Measurements from ENCODE around the gene IL4R.

IL4R gene

DNA sequence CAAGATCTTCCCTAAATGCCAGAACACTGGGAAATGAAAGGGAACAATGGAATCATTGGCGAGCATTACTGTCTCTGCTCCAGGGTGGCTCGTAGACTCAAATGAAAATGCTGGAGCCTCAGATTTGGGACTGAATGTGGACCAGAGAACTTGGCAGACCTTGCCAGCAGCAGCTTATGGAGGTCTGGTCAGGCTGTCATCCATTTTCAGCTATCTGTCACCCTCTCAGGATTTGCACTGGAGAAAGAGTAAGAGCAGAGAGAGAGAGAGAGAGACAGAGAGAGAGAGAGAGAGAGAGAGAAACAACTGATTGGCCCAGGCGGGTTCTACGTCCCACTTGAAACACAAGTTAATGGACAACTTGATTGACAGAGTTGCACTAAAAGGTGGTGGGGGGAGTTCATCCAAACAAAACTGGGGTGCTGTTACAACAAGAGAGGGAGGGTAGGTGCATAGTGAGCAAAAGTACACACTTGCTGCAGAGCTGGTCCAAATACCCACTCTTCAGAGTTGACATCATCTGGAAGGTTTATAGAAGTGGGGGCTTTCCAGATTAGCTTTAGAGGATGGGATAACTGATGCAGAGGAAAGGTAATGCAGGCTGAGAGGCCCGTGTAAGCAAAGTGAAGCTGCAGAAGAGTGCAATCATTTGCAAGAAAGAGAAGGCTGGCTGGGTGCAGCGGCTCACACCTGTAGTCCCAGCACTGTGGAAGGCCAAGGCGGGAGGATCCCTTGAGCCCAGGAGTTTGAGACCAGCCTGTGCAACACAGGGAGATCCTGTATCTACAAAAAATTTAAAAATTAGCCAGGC, 28.7 kb upstream of the IL4R start:
- H3K27me3 ChIP-seq (replicated peaks; ENCODE audit: insufficient read depth, low read length) = no peaks in the 10 kb centered on the region
- H3K27ac ChIP-seq (ENCODE audit: low read length) = no peak overlapping the region
- no peaks in the 10 kb centered on the region for H3K36me3 ChIP-seq (replicated peaks; ENCODE audit: insufficient read depth, low read length)
- H4K20me1 ChIP-seq (ENCODE audit: insufficient read depth, low read length) = no peaks in the 10 kb centered on the region
- H3K4me1 ChIP-seq (ENCODE audit: low read length) = no peaks in the 10 kb centered on the region
- H3K4me3 ChIP-seq (ENCODE audit: low read length) = no peak overlapping the region
- DNase-seq = no peak
- no peaks in the 10 kb centered on the region for H3K79me2 ChIP-seq (ENCODE audit: low read length)
- no peaks in the 10 kb centered on the region for H3F3A ChIP-seq (ENCODE audit: insufficient read depth, low read length)
- no peak overlapping the region for H2AFZ ChIP-seq (ENCODE audit: low read length)
- H3K9me3 ChIP-seq (replicated peaks; ENCODE audit: insufficient read depth, low read length) = no peaks in the 10 kb centered on the region
- no peaks in the 10 kb centered on the region for H3K9me2 ChIP-seq (replicated peaks; ENCODE audit: insufficient read depth, low read length)
- TF ChIP-seq, protein P1, sequence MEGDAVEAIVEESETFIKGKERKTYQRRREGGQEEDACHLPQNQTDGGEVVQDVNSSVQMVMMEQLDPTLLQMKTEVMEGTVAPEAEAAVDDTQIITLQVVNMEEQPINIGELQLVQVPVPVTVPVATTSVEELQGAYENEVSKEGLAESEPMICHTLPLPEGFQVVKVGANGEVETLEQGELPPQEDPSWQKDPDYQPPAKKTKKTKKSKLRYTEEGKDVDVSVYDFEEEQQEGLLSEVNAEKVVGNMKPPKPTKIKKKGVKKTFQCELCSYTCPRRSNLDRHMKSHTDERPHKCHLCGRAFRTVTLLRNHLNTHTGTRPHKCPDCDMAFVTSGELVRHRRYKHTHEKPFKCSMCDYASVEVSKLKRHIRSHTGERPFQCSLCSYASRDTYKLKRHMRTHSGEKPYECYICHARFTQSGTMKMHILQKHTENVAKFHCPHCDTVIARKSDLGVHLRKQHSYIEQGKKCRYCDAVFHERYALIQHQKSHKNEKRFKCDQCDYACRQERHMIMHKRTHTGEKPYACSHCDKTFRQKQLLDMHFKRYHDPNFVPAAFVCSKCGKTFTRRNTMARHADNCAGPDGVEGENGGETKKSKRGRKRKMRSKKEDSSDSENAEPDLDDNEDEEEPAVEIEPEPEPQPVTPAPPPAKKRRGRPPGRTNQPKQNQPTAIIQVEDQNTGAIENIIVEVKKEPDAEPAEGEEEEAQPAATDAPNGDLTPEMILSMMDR (IDR thresholded peaks at IDR 0.05; ENCODE audit: low read length) = no peak
- no peak for TF ChIP-seq EZH2 (optimal IDR thresholded peaks at IDR 0.05; ENCODE audit: low read depth, low read length)
- TF ChIP-seq EZH2phosphoT487 (IDR thresholded peaks at IDR 0.05; ENCODE audit: low read length) = no peak
- no peak overlapping the region for H3K4me2 ChIP-seq (ENCODE audit: low read depth, low read length)
- H3K9ac ChIP-seq (ENCODE audit: low read length) = no peak overlapping the region

- Histone ChIP-seq H3K9me3 (replicated peaks; ENCODE audit: insufficient read depth, low read length) (no peaks in the 10 kb centered on the region), H3K36me3 (replicated peaks; ENCODE audit: insufficient read depth, low read length) (no peaks in the 10 kb centered on the region), H3K4me2 (ENCODE audit: low read depth, low read length) (no peak overlapping the region), H3F3A (ENCODE audit: insufficient read depth, low read length) (no peaks in the 10 kb centered on the region), H3K27me3 (replicated peaks; ENCODE audit: insufficient read depth, low read length) (no peaks in the 10 kb centered on the region), H3K4me1 (ENCODE audit: low read length) (no peaks in the 10 kb centered on the region), H3K9me2 (replicated peaks; ENCODE audit: insufficient read depth, low read length) (no peaks in the 10 kb centered on the region), H2AFZ (ENCODE audit: low read length) (no peak overlapping the region), H3K27ac (ENCODE audit: low read length) (no peak overlapping the region), H3K79me2 (ENCODE audit: low read length) (no peaks in the 10 kb centered on the region), H3K4me3 (ENCODE audit: low read length) (no peak overlapping the region), H3K9ac (ENCODE audit: low read length) (no peak overlapping the region), H4K20me1 (ENCODE audit: insufficient read depth, low read length) (no peaks in the 10 kb centered on the region)
- TF ChIP-seq, protein P1 (IDR thresholded peaks at IDR 0.05; ENCODE audit: low read length) = no peak
- no peak for TF ChIP-seq EZH2 (optimal IDR thresholded peaks at IDR 0.05; ENCODE audit: low read depth, low read length)
- no peak for TF ChIP-seq EZH2phosphoT487 (IDR thresholded peaks at IDR 0.05; ENCODE audit: low read length)
- DNase-seq = no peak
Measured at GRCh38 chr16:27285676-27286196, 28.0 kb upstream of the IL4R start.

- TF ChIP-seq EZH2phosphoT487 (IDR thresholded peaks at IDR 0.05; ENCODE audit: low read length) (no peak), EZH2 (optimal IDR thresholded peaks at IDR 0.05; ENCODE audit: low read depth, low read length) (no peak)
- TF ChIP-seq, protein P1 (IDR thresholded peaks at IDR 0.05; ENCODE audit: low read length) = no peak
- Histone ChIP-seq H3K4me2 (ENCODE audit: low read depth, low read length) (no peak overlapping the region), H2AFZ (ENCODE audit: low read length) (no peak overlapping the region)
Measured at GRCh38 chr16:27286451-27286850, 27.3 kb upstream of the IL4R start.

More at GRCh38 chr16:27286451-27286850, 27.3 kb upstream of the IL4R start:
- Histone ChIP-seq H3K4me3 (ENCODE audit: low read length) (no peak overlapping the region), H3K4me1 (ENCODE audit: low read length) (no peaks in the 10 kb centered on the region), H3F3A (ENCODE audit: insufficient read depth, low read length) (no peaks in the 10 kb centered on the region), H3K79me2 (ENCODE audit: low read length) (no peaks in the 10 kb centered on the region), H3K27me3 (replicated peaks; ENCODE audit: insufficient read depth, low read length) (no peaks in the 10 kb centered on the region), H3K27ac (ENCODE audit: low read length) (no peak overlapping the region), H3K9me3 (replicated peaks; ENCODE audit: insufficient read depth, low read length) (no peaks in the 10 kb centered on the region), H3K9me2 (replicated peaks; ENCODE audit: insufficient read depth, low read length) (no peaks in the 10 kb centered on the region), H3K9ac (ENCODE audit: low read length) (no peak overlapping the region), H3K36me3 (replicated peaks; ENCODE audit: insufficient read depth, low read length) (no peaks in the 10 kb centered on the region), H4K20me1 (ENCODE audit: insufficient read depth, low read length) (no peaks in the 10 kb centered on the region)
- DNase-seq = no peak
